SK-N-SH treated with all-trans-retinoic acid at 6 μM for 48 hours (cell line): ENCODE measurements around the gene PHF20.

Source experiments
- ARNTL ChIP-seq: fragments of 450-650 bp; formaldehyde crosslinking; IDR thresholded peaks from 2 replicates; pipeline ENCODE4 v1.5.0; 2020; ENCODE audit warnings: low read depth, mild to moderate bottlenecking, moderate library complexity, borderline replicate concordance
- BACH2 ChIP-seq: fragments of 250-450 bp; sonication (Bioruptor Pico); IDR thresholded peaks from 2 replicates; pipeline ENCODE4 v1.9.0; 2021; ENCODE audit warnings: mild to moderate bottlenecking, borderline replicate concordance
- RARB ChIP-seq: fragments of 250-450 bp; sonication (Bioruptor Pico); IDR thresholded peaks from 2 replicates; pipeline ENCODE4 v1.8.0; 2021; ENCODE audit warnings: mild to moderate bottlenecking, moderate library complexity
- ZFP3 ChIP-seq: fragments of 250-450 bp; sonication (Bioruptor Pico); IDR thresholded peaks from 2 replicates; pipeline ENCODE4 v1.5.0; 2020; ENCODE audit warnings: mild to moderate bottlenecking, moderate library complexity
- ZNF565 ChIP-seq: fragments of 450-650 bp; formaldehyde crosslinking; conservative IDR thresholded peaks from 2 replicates; pipeline ENCODE4 v1.5.0; 2020; ENCODE audit warnings: low read depth, mild to moderate bottlenecking, moderate library complexity
- TF ChIP-seq, protein P1 (sequence below): fragments of 250-450 bp; sonication (Bioruptor Pico); IDR thresholded peaks from 2 replicates; pipeline ENCODE4 v1.5.1; 2020; ENCODE audit warnings: low read depth, mild to moderate bottlenecking, moderate library complexity
- TF ChIP-seq, protein P2 (sequence below): fragments of 250-450 bp; sonication (Bioruptor Pico); IDR thresholded peaks from 2 replicates; pipeline ENCODE4 v1.8.0; 2020; ENCODE audit warnings: mild to moderate bottlenecking, moderate library complexity, borderline replicate concordance

DNA sequence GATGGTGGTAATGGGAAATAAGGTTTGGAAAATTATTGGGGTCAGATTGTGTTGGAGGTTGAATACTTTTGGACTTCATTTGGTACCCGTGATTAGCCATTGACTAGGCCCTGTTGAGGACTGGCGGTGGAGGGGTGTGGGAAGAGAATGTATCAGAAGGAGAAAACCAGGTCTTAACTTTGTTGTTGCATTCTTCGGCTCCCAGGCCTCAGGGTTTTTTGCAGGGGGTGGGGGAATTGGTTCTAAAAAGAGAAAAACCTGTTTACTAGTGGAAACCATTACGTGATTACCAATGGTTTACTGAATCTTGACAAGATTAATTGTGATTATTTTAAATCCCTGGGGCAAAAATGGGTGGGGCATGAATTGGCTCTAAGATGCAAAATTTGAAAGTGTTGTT, 85.1 kb downstream of the PHF20 start:
- TF ChIP-seq ZFP3 (CRISPR knock-in tag), result no peak
- no peak for TF ChIP-seq RARB (CRISPR knock-in tag)
- TF ChIP-seq, protein P1, sequence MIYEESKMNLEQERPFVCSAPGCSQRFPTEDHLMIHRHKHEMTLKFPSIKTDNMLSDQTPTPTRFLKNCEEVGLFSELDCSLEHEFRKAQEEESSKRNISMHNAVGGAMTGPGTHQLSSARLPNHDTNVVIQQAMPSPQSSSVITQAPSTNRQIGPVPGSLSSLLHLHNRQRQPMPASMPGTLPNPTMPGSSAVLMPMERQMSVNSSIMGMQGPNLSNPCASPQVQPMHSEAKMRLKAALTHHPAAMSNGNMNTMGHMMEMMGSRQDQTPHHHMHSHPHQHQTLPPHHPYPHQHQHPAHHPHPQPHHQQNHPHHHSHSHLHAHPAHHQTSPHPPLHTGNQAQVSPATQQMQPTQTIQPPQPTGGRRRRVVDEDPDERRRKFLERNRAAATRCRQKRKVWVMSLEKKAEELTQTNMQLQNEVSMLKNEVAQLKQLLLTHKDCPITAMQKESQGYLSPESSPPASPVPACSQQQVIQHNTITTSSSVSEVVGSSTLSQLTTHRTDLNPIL, result no peak
- no peak for TF ChIP-seq BACH2
- TF ChIP-seq, protein P2, sequence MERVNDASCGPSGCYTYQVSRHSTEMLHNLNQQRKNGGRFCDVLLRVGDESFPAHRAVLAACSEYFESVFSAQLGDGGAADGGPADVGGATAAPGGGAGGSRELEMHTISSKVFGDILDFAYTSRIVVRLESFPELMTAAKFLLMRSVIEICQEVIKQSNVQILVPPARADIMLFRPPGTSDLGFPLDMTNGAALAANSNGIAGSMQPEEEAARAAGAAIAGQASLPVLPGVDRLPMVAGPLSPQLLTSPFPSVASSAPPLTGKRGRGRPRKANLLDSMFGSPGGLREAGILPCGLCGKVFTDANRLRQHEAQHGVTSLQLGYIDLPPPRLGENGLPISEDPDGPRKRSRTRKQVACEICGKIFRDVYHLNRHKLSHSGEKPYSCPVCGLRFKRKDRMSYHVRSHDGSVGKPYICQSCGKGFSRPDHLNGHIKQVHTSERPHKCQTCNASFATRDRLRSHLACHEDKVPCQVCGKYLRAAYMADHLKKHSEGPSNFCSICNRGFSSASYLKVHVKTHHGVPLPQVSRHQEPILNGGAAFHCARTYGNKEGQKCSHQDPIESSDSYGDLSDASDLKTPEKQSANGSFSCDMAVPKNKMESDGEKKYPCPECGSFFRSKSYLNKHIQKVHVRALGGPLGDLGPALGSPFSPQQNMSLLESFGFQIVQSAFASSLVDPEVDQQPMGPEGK, result no peak
- TF ChIP-seq ZNF565, result no peak
- TF ChIP-seq ARNTL (CRISPR knock-in tag), result no peak
